AG08395 (cell line): ENCODE results near the gene CYB5A.
"Not testable (repeated sequence)": the region's sequence is repeated elsewhere in the genome, so short reads cannot be mapped to it uniquely, and the experiment has no call there.

Source experiments
- DNase-seq: peaks from one replicate; pipeline ENCODE4 v3.0.0; 2012; ENCODE audit warnings: mixed read lengths, low spot score

CYB5A gene

DNA sequence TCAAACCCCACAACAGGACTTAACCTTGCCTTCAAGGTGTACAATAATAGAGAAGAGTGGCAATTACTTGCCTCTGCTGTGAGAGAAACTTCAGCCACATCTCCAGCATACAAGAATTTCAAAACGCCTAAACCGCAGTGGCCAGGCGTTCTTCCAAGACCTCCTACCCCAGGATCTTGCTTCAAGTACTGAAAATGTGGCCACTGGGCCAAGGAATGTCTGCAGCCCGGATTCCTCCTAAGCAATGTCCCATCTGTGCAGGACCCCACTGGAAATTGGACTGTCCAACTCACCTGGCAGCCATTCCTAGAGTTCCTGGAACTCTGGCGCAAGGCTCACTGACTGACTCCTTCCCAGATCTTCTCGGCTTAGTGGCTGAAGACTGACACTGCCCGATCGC lies 2.8 kb upstream of the CYB5A start:
- no peak for DNase-seq

DNA sequence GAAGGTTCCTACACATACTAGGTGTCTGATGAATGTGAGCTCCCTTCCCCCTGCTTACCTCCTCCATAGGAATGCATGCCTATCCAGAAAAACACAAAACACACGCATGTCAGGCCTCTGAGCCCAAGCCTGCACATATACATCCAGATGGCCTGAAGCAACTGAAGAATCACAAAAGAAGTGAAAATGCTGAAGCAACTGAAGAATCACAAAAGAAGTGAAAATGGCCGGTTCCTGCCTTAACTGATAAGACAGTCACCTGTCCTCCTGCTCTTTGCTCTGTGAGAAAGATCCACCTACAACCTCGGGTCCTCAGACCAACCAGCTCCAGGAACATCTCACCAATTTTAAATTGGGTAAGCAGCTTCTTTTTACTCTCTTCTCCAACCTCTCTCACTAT lies 1.2 kb upstream of the CYB5A start:
- not testable (repeated sequence) for DNase-seq

DNA sequence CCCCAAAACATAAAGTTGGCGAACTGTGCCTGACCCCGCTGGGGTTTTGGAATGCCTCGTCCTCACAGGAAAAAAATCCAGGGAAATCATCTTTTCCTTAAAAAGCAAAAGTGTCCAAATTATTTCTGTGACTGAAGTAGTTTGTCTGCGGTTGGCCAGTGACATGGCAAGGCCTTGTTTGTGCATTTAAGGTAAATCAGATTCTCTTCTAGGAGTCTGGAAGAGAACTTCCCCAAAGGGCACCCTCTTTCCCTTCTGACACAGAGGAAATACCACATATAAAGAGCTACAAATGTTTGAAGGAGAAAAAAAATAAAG lies 737 bp upstream of the CYB5A start:
- no peak for DNase-seq

DNA sequence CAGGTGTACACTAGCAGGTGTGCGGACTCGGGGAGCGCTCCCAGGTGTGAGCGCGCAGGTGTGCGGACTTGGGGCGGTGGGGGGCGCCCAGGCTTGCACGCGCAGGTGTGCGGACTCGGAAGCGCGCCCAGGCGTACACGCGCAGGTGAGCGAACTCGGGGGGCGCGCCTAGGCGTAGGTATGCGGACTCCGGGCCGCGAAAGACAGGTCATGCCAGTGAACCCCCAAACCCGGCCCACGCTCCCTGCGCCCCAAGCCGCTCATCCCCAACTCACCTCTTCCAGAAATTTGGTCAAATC lies 342 bp downstream of the CYB5A start:
- no peak for DNase-seq

DNA sequence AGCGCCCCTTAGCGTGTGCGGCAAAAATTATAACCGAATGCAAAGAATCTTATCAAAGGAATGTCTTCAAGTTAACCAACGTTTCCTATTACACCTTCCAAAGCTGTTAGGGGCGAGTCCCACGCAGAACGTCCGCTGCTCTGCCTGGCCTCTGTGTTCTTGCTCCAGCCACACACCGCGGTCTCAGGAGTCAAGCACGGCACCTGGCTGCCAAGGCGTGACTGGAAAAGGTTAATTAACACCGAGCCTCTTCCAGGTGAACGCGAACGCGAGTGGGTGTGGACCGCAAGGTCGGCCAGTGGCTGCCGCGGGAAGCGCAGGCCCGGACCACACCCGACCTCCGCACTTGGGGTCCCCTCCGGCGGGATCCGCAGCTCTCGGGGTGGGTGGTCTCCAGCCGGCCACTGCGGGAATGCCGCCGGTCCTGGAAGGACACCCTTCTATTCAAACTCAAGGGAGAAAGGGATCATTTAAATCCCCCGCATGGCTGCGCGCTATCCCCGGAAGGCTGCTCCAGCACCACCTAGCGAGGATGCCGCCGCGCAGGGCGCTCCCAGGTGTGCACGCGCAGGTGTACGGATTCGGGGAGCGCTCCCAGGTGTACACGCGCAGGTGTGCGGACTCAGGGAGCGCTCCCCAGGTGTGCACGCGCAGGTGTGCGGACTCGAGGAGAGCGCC lies 830 bp downstream of the CYB5A start:
- no peak for DNase-seq

DNA sequence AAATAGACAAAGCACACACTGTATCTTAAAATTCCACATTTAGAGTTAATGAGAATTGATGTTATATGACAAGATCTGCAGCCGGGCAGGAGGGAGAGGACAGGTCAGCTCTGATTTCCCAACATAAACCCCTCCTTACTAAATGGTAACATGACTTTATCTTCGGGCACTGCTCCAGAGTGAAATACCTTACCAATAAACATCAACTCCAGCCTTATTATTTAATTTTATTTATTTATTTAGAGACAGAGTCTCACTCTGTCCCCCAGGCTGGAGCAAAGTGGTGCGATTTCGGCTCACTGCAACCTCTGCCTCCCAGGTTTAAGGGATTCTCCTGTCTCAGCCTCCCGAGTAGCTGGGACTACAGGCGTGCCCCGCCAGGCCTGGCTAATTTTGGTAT lies 1.7 kb downstream of the CYB5A start:
- DNase-seq: no peak

DNA sequence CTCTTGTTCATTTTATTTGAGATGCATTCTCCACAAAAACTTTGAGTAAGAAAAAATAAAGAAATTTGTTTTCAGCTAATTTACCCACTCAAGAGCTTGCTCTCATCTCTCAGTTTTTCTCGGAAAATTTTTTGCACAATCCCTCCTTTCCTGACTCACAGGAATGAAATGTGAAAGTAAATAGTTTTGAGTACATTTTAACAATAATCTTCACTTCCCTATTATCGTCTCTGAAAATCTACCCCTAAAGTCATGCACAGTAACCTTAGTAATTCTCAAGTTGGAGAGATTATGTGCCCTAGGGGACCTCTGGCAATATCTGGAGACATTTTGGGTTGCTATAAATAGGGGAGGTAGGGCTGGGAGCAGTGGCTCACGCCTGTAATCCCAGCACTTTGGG lies 2.6 kb downstream of the CYB5A start:
- peak; percentile 38 for DNase-seq

DNA sequence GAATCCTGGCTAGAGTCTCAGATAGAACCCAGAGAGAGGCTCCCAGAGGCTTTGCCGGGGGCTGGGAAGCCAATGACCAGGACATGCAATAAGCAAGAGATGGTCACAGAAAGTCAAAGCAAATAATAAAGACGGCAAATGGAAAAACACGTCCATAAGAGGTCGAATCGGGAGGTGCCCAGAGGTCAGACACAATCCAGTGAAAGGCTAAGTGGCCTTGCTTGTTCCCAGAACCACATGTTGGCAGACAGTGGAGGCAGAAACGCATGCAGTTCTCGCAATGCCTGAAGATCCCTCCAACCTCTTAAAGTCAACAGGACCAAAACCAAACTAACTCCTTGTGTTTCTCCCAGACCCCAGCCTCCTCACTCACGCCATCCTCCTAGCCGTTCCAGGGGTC lies 3.0 kb downstream of the CYB5A start:
- no peak for DNase-seq

DNA sequence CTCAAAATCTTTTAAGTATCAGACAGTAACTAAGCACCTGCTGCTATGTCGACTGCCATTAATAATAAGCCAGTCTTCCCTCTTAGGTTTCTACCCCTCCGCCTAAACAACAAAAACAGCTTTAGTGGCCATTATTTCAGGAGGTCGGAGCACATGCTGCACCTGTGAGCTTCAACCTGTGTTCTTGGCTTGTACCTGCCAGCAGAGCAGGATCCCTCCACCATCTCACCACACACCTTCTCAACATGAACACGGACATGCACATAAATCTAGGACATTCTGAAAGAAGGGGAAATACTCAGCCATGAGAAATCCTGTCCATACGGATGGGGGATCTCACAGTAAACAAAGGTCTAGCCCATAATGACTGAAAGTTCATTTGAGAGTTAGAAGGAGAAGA lies 3.7 kb downstream of the CYB5A start:
- no peak for DNase-seq

DNA sequence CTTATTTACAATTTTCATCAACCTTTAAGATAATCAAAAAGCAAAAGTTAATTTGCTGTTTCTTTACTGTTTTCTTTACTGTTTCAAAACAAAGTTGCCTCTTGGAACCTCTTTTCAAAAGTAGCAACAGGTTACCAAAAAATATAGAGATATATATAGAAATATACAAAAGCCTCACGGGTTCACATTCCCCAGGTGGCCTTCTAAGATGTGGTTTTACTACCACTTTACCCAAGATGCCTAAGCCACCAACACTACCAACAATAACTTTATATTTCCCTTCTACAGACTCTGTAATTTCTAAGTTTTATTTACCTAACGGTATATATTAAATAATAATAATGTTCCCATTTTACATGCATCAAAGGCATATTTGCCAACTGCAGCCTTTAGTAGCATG lies 4.9 kb downstream of the CYB5A start:
- DNase-seq: no peak

DNA sequence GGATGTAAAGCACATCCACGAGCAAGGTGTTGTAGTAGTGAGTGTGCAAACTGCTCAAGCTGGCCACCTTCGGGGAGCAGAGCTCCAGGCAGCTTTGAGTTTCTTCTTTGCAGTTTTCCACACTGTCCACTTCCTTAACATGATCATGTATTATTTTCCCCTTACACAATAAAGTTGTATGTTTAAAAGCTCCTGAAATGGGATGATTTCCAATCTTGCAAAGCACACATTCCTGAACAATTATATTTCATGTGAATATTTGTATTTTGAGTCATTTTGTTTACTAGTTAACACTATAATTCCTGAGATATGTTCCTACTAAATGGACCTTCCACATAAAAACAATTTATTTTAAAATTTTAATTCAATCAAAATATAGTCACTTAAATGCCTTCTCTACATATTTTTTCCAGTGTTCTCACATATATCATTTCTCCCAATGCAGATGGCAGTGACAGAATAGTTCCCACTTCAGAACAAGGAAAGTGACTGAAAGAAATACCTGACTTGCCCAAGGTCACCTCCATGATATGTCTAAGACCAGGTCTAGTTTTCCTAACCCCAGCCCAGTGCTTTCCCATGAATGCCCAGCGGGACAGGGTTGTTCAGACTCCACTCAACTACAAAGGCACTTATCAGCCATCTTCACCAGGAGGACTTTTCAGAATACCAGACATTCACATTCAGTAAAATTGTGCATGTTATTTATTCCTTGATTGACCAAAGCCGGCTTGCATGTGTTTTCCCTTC lies 5.5 kb downstream of the CYB5A start:
- DNase-seq: peak; percentile 35

DNA sequence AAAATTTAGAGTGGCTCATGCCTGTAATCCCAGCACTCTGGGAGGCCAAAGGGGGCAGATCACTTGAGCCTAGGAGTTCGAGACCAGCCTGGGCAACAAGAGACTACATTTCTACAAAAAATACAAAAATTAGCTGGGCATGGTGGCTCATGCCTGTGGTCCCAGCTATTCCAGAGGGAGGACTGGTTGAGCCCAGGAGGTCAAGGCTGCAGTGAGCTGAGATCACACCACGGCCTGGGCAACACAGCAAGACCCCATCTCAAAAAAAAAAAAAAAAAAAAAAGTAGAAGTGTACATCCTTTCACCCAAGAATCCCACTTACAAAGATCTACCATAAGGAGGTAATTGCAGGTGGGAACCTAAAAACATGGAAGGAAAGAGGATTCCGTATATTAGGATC lies 6.2 kb downstream of the CYB5A start:
- not testable (repeated sequence) for DNase-seq

DNA sequence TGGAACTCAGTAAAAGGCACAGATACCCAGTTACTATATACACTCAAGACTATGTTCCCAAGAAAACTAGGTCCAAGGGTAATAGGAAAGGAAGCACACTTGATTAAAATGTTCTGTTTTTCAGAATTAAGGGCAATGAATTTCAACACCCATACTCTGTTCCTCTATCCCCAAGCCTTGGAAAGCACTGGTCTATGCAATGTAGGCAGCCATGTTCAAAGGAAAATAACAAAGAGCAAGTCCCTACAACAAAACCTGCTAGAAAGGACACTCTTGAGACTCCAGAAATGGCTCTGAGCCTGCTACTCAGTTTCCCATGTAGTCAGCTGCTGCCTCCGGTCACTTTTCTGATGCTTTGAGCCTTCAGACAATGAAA lies 6.8 kb downstream of the CYB5A start:
- DNase-seq: no peak

DNA sequence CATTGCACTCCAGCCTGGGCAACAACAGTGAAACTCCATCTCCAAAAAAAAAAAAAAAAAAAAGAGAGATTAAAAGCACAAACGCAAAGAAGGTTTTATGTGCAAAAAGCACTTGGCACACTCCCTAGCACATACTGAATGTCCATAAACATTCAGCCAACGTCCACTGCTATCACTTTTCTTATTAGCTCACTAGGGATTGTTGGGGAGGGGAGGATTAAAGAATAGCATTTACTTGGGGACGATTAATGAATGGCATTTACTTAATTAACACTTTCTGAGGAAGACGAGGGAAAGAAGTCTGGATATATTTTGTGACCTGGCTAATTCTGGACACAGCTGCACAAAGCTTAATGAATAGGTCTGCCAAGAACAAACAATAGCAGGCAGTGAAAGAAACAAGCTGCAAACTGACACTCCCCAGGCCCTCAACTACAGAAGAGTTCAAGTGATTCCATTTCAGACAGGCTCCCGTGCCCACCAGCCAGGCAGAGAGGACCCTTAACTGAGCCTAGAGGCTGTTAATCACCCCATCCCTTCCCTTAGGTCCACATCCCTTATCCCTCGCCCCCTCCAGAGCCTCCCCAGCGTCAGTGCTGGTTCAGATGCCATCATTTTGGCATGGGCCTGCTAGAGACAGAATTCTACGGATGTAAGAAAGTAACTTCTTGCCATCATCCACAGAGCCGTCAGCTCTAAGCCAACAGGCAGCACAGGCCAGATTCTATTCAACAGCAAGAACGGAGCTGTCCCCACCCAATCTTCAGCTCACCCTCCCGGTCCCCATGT lies 7.4 kb downstream of the CYB5A start:
- no peak for DNase-seq

DNA sequence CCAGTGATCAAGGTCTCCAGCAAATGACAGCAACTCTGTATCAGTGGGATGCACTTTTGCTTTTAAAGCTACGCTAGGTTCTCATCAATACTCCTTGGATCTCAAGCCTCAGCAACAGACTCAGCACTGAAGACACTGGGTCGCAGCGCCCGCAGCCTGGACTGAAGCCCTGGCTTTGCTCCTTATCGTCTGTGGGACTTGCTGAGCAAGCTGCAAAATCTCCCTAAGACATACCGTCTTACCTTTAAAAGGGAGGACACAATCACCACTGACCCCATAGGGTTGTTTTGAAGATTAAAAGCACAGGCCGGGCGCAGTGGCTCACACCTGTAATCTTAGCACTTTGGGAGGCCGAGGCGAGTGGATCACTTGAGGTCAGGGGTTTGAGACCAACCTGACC lies 8.1 kb downstream of the CYB5A start:
- no peak for DNase-seq

DNA sequence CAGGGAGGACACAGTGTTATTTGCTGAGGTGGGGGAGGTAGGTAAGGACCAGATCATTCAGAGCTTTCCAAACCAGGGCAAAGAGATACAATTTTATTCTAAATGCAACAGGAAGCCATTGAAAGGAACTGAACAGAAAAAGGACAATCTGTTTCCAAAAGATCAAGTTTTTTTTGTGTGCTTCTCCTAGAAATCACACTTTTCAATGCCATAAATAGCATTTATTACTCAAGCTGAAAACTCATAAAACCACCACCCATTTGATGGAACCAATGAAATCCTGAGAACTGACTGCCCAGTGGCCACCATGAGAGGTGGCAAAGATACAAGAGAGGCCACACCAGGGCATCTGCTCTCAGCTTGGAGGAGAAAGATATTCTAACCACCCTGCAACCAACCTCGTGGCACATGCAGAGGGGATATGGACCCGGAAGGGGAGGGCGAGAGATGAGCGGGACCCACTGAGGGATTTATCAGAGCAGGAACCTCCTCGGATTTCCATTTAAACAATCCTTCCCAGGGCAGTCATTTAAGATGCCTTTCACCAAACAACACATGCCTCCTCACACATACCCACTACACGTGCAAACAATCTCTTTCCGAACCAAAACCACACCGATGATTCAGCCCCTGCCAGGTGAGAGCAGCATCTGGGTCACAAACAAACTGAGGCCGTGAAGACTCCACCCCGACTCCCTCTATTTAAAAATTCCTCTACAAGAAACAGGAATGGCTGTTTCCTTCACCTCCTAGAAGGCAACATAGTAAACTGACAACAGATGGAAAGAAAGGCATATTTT lies 8.8 kb downstream of the CYB5A start:
- no peak for DNase-seq

DNA sequence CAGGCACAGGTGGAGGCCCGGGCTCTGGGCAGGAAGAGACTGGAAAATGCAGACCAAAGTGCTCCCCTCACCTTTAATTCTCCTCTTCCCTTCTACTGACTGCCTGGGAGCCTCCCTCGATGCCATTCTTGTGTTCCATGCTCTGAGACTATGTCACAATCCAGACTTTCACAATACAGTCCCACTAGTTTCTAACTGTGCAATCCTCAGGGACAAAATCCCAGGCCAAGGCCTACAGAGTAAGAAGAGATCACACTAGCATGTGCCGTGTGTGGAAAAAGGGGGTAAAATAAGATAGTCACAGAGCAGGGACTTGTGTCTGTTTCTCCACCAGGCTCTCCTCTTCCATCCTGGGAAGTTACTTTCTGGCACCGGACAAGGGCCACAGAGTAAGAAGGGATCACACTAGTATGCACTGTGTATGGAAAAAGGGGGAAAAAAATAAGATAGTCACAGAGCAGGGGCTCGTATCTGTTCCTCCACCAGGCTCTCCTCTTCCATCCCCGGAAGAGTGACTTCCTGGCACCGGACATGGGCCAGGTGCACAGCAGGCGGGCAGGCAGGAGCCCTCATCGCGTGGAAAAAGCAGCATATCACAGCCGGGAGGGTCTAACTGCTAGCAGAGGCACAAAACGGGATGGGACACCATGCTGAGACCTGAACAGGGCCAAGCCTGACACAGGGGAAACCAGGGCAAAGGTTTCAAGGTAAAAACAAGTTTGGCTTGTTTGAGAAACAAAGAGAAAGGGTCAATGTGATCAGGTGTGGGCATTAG lies 9.6 kb downstream of the CYB5A start:
- peak; percentile 40 for DNase-seq

DNA sequence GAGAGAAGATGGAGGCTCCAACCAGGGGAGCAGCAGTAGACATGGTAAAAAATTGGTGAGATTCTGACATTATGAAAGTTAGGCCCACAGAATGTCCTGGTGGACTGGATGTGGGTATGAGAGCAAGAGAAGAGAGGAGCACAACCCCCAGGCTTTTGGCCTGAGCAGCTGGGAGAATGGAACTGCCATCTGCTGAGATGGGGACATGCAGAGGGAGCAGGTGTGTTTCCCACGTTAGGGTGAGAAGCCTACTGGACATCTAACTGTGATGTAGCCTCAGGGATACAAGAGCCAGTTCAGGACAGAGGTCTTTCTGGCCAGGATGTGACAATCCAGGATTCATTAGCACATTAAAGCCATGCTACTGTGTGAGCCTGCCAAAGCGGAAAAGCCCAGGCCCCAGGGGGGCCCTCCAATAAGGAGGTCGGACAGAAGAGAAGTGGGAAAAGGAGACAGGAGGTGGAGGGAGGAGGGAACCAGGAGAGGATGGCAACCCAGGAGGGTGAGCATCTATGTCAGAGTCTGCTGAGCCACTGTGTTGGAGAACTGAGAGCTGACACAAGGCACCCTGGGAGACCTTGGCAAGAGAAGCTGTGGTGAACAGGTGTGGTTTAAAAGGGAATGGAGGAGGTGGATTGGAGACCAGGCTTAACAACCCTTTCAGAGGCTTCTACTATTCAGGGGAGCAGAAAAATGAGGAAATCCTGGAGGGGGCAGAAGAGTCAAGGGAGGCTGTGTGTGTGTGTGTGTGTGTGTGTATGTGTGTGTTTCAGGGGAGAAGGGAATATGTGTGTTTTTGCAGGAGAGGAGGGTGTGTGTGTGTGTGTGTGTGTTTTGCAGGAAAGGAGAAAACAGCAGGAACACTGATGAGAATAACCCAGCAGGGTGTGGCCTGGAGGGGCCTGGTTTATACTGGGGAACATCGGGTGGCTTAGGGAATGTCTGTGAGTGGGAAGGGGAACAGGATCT lies 10.5 kb downstream of the CYB5A start:
- DNase-seq: no peak

DNA sequence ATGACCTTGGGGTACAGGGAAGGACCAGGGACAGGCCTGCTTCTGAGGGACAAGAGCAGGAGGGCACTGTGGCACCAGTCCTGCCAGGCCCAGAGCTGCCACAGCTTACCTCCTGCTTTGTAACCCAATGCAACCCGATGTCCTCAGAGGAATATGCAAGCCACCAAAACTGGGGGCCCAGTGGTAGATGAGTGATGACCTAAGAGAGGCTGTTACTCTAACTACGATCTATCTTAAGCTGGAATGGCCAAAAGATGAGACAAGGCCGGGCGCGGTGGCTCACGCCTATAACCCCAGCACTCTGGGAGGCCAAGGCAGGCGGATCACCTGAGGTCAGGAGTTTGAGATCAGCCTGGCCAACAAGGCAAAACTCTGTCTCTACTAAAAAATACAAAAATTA lies 12.8 kb downstream of the CYB5A start:
- no peak for DNase-seq

DNA sequence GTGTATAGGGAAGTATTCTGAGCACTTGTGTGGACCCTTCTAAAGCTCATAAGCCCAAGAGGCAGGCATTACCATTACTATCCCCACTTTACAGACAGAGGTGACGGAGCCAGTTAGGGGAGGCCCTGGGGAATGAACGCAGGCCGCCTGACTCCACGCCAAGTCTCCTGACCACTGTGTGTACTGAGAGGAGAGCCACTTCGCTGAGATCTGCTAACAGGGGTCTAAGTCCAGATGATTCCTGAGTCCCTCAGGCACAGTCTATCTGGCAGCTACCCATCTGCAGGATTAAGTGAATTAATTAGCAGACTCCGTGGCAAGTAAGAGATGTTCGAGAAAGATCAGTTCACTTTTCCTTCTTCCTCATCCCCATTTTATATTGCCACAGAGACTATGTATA lies 13.7 kb downstream of the CYB5A start:
- no peak for DNase-seq

DNA sequence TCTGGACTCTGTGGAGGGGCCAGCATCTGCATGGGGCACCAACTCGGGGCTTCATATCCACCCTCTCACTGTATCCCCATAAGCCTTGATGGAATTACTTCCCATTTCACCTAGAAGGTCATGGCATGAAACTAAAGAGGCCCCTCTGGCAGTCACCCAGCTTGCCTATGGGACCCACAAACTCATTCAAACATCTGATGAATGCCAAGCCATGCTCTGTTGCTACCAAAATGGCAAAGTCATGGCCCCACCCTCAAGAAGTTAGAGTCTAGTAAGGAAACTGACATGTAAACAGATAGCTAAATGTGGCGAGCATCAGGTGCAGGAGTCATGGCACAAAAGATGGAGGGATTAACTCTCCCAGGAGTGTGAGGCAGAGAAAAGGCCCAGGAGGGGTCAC lies 14.5 kb downstream of the CYB5A start:
- DNase-seq: no peak
